Heart left ventricle (tissue), 13 donors: ENCODE measurements around the gene IP6K2.

Source experiments
- CTCF ChIP-seq, 12 donors: fragments of 200-600 bp; sonication (generic) in 4 of 12; IDR thresholded peaks; one replicate each; pipeline versions ENCODE4 v1.5.0 to v1.8.0; 2018 to 2022; ENCODE audit warnings: antibody characterized with exemption in 12 of 12, mild to moderate bottlenecking in 5 of 12
- POLR2A ChIP-seq, 2 donors: fragments of 450-650 bp; IDR thresholded peaks; one replicate each; pipeline ENCODE4 v1.6.1; 2017; ENCODE audit warnings: antibody characterized with exemption in 2 of 2, mild to moderate bottlenecking in 2 of 2, moderate library complexity in 2 of 2
- donor health status: ischemic (EF 13 %, LVEDD 7.1; RV severe dilation, severe dysfunction).
- donor health status: DM: no; HTN: yes; CAD: no.
- donor health status: DM: no; HTN: no; CAD: no.
- donor health status: ischemic (EF 25% LVEDD 6.9; RV normal size, moderate dysfunction).
- donor health status: ischemic (EF 25% LVEDD 5.7; RV mildly dilated, moderate dysfunction).
- donor health status: ischemic (EF 35%, LVEDD 5.7; RV mildly dilated, moderate dysfunction).
- donor health status: nonischemic (EF 11% LVEDD 7.7; RV severe dilation, severe dysfunction).
- donor health status: DM: yes; HTN: yes; CAD: no.
- donor health status: PGD.
- donor health status: ischemic (EF 29% LVEDD 5.4; RV normal size, mild dysfunction).
- donor health status: nonischemic (EF 23%, LVEDD 6.1; RV moderate dilation, normal function).

- TF ChIP-seq POLR2A (IDR thresholded peaks at IDR 0.05) = no peak
- TF ChIP-seq CTCF (IDR thresholded peaks at IDR 0.05) = no peak
Observed at GRCh38 chr3:48684054-48684349, 33.0 kb downstream of the IP6K2 start.
